Ectodermal cell (in vitro differentiated cells): ENCODE data around the gene GPR35.

Experiments
- H3K27ac ChIP-seq: 2 replicates; pipeline ENCODE4 v1.7.0; 2013; ENCODE audit warnings: mild to moderate bottlenecking, low read depth, low read length; ENCODE audit not compliant: insufficient read depth, poor library complexity, severe bottlenecking
- H3K27me3 ChIP-seq: 2 replicates; pipeline ENCODE4 v1.7.0; 2013; ENCODE audit warnings: mild to moderate bottlenecking, low read length; ENCODE audit not compliant: insufficient read depth, control insufficient read depth, poor library complexity, severe bottlenecking
- H3K36me3 ChIP-seq: one replicate; pipeline ENCODE4 v1.7.0; 2013; ENCODE audit warnings: low read length; ENCODE audit not compliant: control insufficient read depth, insufficient read depth
- H3K4me1 ChIP-seq: one replicate; pipeline ENCODE4 v1.7.0; 2013; ENCODE audit warnings: low read length; ENCODE audit not compliant: control insufficient read depth, insufficient read depth
- H3K4me3 ChIP-seq: 2 replicates; pipeline ENCODE4 v1.7.0; 2013; ENCODE audit warnings: low read depth, low read length, control low read depth; ENCODE audit not compliant: insufficient read depth
- H3K9me3 ChIP-seq: 2 replicates; pipeline ENCODE4 v1.7.0; 2013; ENCODE audit warnings: mild to moderate bottlenecking, low read length, moderate library complexity; ENCODE audit not compliant: control insufficient read depth
- WGBS, 2 experiments: methylation state at CpG; one replicate each; pipeline ENCODE4 v1.1.7; 2013; ENCODE audit warnings: missing lambda C conversion rate in 2 of 2; 5-methylcytosine and 5-hydroxymethylcytosine counted together

GPR35 gene

DNA sequence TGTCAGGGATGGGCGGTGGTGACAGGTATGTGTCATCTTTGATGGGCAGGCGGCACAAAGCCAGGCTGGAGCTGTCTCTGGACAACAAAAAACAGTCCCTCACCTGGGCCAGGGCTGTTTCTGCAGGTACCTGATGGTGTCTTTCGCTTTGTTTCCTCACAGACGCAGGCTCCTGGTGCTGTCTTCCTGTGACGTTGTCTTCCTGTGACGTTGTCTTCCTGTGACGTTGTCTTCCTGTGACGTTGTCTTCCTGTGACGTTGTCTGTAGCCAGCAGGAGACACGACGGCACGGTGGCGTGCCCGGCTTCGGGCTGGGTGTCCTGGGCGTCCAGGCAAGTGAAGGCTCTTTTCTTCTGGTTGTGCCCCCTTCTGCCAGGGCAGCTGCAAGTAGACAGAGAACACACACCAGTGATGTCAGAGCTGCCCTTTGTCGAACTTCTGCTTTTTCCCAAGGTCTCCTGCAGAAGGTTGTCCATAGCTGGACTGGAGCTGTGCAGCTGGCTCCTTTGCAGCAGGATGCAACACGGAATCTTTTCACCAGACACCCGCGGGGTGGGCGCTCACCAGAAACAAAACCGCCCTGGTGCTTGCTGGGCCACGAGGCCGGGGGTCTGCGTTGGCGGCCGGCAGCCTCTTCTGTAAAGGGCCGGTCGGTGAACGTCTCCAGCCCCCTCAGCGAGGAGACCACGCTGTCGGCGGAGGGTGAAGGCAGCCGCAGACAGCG is 21.1 kb downstream of the GPR35 start:
- H3K4me1 ChIP-seq: peaks cover 21% of the 10 kb centered on the region
- no peak overlapping the region for H3K27ac ChIP-seq
- 91 to 93% methylated on average over 36 of the region's 36 CpGs for WGBS, 2 experiments
- H3K9me3 ChIP-seq: no peaks in the 10 kb centered on the region
- H3K36me3 ChIP-seq: no peaks in the 10 kb centered on the region
- no peak overlapping the region for H3K4me3 ChIP-seq
- no peaks in the 10 kb centered on the region for H3K27me3 ChIP-seq

DNA sequence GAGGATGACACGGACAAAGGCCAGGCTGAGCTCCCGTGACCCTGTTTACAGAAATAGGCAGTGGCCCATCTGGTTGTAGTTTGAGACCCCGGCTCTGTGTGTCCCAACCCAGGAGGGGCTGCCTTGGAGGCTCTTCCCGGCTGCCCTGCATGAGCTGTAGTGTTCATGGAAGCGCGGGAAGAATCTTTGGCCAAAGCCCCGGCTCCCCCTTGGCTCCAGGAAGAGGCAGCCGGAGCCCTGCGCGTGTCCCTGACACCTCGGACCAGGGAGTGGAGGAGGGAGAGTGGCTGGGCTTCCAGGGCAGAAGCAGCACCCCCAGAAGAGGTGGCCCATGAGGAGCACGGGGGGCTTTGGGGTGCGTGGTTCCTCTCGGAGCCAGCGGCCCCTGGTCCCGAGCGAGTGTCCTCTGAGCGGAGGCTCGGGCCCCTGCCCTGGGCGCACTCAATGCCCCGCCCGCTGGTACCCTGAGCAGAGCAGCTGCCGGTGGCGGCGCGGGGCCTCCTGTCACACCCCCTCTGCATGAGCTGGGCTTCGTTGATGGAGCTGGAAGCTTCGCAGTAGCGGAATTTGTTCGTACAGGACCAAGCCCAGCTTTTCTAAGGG is 21.7 kb downstream of the GPR35 start:
- Histone ChIP-seq H3K9me3 (no peaks in the 10 kb centered on the region), H3K36me3 (no peaks in the 10 kb centered on the region), H3K27me3 (no peaks in the 10 kb centered on the region), H3K4me3 (no peak overlapping the region), H3K4me1 (peaks cover 21% of the 10 kb centered on the region), H3K27ac (no peak overlapping the region)
- 85 to 86% methylated on average over 30 of the region's 30 CpGs for WGBS, 2 experiments

DNA sequence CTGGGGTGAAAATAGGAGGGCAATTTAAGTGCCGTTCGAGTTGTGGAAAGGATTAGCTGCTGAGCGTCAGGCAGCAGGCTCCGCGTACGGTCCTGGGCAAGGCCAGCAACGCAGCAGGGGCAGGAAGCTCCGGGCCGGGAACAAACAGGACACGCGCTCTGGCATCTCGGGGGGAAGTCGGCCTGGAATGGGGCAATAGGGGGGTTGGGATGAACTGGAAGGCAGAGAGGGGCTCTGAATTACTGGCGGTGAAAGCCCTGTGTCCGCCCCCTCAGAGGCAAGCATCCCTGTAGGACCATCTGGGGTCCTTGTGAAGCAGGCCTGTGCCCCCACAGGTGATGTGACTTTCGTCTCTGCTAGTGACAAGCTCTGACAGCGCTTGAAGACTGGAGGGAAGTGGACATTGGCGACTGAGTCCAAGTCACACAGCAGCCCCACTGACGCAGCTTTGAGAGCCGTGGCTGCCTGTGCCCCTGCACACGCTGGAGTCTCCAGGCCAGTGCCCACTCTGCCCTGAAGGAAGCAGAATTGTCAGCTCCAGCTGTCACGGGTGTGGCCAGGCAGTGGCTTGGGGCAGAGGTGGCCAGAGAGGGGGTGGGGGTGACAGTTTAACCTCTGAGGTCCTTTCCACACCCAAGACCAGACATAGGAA is 22.3 kb downstream of the GPR35 start:
- Histone ChIP-seq H3K9me3 (no peaks in the 10 kb centered on the region), H3K27ac (no peak overlapping the region), H3K4me3 (no peak overlapping the region), H3K27me3 (no peaks in the 10 kb centered on the region), H3K36me3 (no peaks in the 10 kb centered on the region), H3K4me1 (peaks cover 21% of the 10 kb centered on the region)
- WGBS, 2 experiments: 88% methylated on average over 22 of the region's 22 CpGs

DNA sequence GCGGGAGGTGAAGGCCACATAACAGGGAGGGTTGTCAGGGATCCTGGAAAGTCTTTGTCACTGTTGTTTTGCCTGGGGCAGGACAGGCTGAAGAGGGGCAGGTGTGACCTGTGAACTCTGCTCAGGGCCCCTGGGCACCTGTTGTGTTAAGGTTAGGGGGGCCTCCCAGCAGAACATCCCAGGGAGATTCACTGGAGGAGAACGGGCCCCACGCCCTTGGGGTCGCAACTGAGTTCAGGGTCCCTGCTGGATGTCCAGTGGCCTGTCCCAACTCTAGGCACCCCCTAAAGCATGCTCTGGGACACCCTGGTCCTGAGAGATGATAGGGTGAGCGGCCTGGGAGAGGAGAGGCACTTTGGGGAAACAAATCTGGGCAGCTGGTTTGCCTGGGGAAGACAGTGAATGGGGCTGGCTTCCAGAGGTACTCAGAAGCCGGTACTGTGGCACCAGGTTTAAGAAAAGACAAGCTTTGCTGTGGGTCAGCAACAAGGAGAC is 22.9 kb downstream of the GPR35 start:
- Histone ChIP-seq H3K4me1 (peaks cover 21% of the 10 kb centered on the region), H3K4me3 (no peak overlapping the region), H3K27me3 (no peaks in the 10 kb centered on the region), H3K27ac (no peak overlapping the region), H3K9me3 (no peaks in the 10 kb centered on the region), H3K36me3 (no peaks in the 10 kb centered on the region)
- WGBS, 2 experiments: 89 to 93% methylated on average over 6 of the region's 6 CpGs

DNA sequence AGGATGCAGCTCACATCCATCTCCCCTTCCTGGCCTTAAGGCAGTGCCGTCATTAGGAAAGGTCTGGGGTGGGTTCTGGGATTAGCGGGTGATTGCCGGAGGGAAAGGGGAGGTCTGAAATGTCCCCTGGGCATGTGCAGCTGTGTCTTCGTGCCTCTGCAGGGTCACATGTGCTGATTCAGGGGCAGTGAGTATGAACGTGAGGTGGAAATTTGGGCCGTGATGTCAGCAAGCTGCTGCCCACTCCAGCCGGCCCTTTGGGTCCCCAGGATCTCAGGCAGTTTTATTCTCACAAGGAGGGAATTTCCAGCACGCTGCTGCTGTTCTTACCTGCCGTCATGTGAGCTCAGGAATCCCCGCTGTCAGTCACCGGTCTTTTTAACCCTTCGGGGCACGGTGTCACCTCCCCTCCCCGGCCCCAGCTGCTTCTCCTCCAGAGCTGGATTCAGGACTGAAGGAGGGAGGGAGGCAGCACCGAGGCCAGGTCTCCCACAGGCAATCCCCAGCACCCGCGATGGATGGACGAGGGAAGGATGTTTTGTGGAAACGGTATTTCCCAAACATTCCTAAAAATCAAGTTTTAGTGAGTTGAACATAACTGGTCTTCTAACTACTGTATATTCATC is 23.5 kb downstream of the GPR35 start:
- no peak overlapping the region for H3K4me3 ChIP-seq
- H3K27me3 ChIP-seq: no peaks in the 10 kb centered on the region
- no peaks in the 10 kb centered on the region for H3K9me3 ChIP-seq
- WGBS, 2 experiments: 54 to 58% methylated on average over 17 to 19 of the region's 19 CpGs
- no peak overlapping the region for H3K27ac ChIP-seq
- H3K36me3 ChIP-seq: no peaks in the 10 kb centered on the region
- H3K4me1 ChIP-seq: peaks cover 19% of the 10 kb centered on the region

DNA sequence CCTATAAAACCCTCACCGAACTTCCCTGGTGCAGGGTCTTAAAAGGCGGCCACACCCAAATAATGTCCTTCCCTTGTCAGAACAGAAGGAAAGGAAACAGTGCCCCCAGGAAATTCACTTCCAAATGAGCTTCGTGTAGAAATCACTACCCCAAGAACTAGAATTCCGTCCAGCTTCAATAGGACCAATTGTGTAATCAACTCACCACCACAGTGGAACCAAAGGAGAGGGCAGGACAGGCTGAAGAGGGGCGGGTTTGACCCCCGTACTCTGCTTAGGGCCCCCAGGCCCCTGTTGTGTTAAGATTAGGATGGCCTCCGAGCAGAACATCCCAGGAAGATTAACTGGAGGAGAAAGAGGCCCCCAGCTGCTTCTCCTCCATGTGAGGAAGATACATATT is 24.1 kb downstream of the GPR35 start:
- H3K4me1 ChIP-seq: peaks cover 17% of the 10 kb centered on the region
- 53% methylated on average over 7 of the region's 7 CpGs for WGBS, 2 experiments
- H3K27ac ChIP-seq: no peak overlapping the region
- no peaks in the 10 kb centered on the region for H3K9me3 ChIP-seq
- no peaks in the 10 kb centered on the region for H3K27me3 ChIP-seq
- no peak overlapping the region for H3K4me3 ChIP-seq
- no peaks in the 10 kb centered on the region for H3K36me3 ChIP-seq

DNA sequence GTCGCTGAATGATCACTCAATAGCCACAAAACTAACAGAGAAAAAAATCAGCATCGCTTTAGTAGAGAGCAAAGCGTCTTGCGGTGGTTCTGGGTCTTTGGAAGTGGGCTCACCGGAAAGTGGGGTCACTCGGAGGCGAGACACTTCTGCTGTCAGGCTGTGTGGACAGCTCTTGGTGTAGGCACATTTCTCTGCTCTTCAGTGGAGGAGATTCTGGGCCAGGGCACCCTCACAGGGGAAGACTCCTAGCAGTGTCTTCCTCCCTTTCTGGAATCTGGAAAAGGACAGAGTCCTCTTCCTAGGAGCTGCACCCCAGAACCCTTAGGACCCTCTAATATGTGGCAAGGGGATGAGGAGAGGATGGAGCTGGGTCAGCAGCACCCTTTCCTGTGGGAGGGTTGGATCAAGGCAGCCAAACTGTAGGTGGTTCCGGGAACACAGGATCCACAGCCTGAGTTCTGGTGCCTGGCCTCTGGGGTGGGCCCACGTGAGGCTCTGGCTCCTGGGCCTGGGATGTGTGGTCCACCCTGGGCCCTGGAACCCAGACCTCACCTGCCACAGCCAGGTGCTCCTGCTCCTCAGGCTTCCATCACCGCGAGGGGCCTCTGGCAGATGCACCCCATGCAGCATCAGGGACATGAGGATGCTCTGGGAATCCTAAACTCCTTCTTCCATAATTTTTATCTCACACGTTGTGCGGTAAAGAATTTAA is 25.1 kb downstream of the GPR35 start:
- Histone ChIP-seq H3K9me3 (no peaks in the 10 kb centered on the region), H3K4me1 (peaks cover 12% of the 10 kb centered on the region), H3K4me3 (no peak overlapping the region), H3K27me3 (no peaks in the 10 kb centered on the region), H3K27ac (no peak overlapping the region), H3K36me3 (no peaks in the 10 kb centered on the region)
- 93 to 94% methylated on average over 13 of the region's 13 CpGs for WGBS, 2 experiments

DNA sequence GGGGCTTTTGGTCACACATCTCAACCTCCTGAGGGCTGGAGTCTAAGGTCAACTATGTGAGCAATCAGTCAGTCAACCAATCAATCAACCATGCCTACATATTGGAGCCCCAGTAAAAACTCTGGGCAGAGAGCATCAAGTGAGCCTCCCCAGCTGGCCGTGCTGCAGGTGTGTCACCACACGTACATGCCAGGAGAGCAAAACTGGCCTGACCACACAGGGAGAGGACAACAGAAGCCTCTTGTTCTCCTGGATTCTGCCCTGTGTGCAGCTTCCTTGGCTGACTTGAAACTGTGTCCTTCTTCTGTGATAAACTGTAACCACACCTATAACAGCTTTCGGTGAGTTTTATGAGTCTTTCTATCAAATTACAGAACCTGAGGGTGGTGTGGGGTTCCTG is 25.9 kb downstream of the GPR35 start:
- H3K27me3 ChIP-seq: no peaks in the 10 kb centered on the region
- no peaks in the 10 kb centered on the region for H3K9me3 ChIP-seq
- H3K36me3 ChIP-seq: no peaks in the 10 kb centered on the region
- H3K4me1 ChIP-seq: peaks cover 12% of the 10 kb centered on the region
- WGBS, 2 experiments: 92 to 94% methylated on average over 3 of the region's 3 CpGs
- no peak overlapping the region for H3K27ac ChIP-seq
- no peak overlapping the region for H3K4me3 ChIP-seq

DNA sequence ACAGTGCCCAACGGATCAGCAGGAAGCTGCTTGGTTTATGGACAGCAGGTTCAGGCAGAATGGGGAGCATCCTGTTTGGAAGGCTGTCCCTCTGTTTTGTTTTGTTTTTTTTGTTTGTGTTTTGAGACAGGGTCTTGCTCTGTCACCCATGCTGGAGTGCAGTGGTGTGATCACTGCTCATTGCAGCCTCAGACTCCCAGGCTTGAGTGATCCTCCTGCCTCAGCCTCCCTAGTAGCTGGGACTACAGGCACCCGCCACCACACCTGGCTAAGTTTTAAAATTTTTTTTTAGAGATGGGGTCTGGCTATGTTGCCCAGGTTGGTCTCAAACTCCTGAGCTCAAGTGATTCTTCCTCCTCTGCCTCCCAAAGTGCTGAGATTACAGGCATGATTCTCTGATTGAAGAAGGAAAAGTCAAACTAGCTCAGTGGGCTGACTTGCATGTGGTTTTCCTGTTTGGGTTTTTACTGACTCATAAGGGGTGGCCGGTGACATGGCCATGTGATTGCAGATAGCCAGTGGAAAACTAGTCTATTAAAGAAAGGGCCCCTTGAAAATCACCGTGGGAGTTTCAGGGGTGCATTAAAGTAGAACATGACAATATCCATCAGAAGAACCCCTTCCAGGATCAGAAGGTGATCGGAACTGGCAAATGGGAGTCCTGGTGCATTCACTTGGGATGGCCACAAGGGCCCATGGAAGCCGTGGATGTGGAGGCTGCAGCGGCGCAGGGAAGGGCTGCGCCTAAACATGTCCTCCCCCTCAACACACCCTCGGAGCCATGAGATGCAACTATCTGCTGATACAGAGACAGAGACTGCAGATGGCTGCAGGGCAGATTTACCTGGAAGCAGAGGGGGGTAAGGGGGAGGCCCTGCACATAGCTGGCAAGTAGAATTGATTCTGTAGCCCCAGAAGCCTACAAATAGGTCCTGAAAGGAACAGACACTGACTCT is 30.9 kb downstream of the GPR35 start:
- no peaks in the 10 kb centered on the region for H3K4me1 ChIP-seq
- no peaks in the 10 kb centered on the region for H3K36me3 ChIP-seq
- WGBS, 2 experiments: 83 to 87% methylated on average over 10 of the region's 10 CpGs
- no peak overlapping the region for H3K4me3 ChIP-seq
- no peaks in the 10 kb centered on the region for H3K9me3 ChIP-seq
- no peaks in the 10 kb centered on the region for H3K27me3 ChIP-seq
- H3K27ac ChIP-seq: no peak overlapping the region
